HCEC 1CT (cell line): ENCODE results near the gene PAXIP1.
"Not testable (repeated sequence)": the region's sequence is repeated elsewhere in the genome, so short reads cannot be mapped to it uniquely, and the experiment has no call there.

ENCODE experiments used
- DNase-seq: peaks from one replicate; pipeline ENCODE4 v3.0.0-alpha.2; 2017

Gene PAXIP1

GRCh38 chr7:155003092-155003375 is at the start of gene PAXIP1:
TSS of gene PAXIP1 (minus strand) at chr7:155003124. CDS start at chr7:155002929, 195 bp downstream.
- peak; percentile 38 for DNase-seq

GRCh38 chr7:155051355-155051754 is 48.4 kb upstream of the PAXIP1 start:
- no peak for DNase-seq

- DNase-seq, result no peak
Measured at GRCh38 chr7:155048006-155048405, 45.1 kb upstream of the PAXIP1 start.

GRCh38 chr7:155043756-155044155 is 40.8 kb upstream of the PAXIP1 start:
- no peak for DNase-seq

GRCh38 chr7:155038335-155038734 is 35.4 kb upstream of the PAXIP1 start:
- no peak for DNase-seq

GRCh38 chr7:155034495-155034894 is 31.6 kb upstream of the PAXIP1 start:
- DNase-seq, result not testable (repeated sequence)

- no peak for DNase-seq
Measured at GRCh38 chr7:155032978-155033377, 30.1 kb upstream of the PAXIP1 start.

GRCh38 chr7:155027879-155028278 is 25.0 kb upstream of the PAXIP1 start:
- no peak for DNase-seq

- DNase-seq, result no peak
Measured at GRCh38 chr7:155021699-155022145, 18.8 kb upstream of the PAXIP1 start.

GRCh38 chr7:155020996-155021395 is 18.1 kb upstream of the PAXIP1 start:
- DNase-seq, result peak; percentile 17

- no peak for DNase-seq
Measured at GRCh38 chr7:155017834-155018233, 14.9 kb upstream of the PAXIP1 start.

- no peak for DNase-seq
Measured at GRCh38 chr7:155011086-155011485, 8.2 kb upstream of the PAXIP1 start.

- DNase-seq, result peak; percentile 4
Measured at GRCh38 chr7:155009570-155010157, 6.7 kb upstream of the PAXIP1 start.

GRCh38 chr7:155007947-155008346 is 5.0 kb upstream of the PAXIP1 start:
- DNase-seq, result no peak

- peak; percentile 71 for DNase-seq
Measured at GRCh38 chr7:155003376-155004214, 671 bp upstream of the PAXIP1 start.

- no peak for DNase-seq
Measured at GRCh38 chr7:155002411-155003091, 373 bp downstream of the PAXIP1 start.

- DNase-seq, result peak; percentile 2
Measured at GRCh38 chr7:155001756-155002410, 1.0 kb downstream of the PAXIP1 start.

GRCh38 chr7:155000795-155001194 is 2.1 kb downstream of the PAXIP1 start:
- DNase-seq, result no peak

- no peak for DNase-seq
Measured at GRCh38 chr7:154998481-154998880, 4.4 kb downstream of the PAXIP1 start.

GRCh38 chr7:154997840-154998370 is 5.0 kb downstream of the PAXIP1 start:
- no peak for DNase-seq

GRCh38 chr7:154996756-154997155 is 6.2 kb downstream of the PAXIP1 start:
- DNase-seq, result no peak

GRCh38 chr7:154996101-154996500 is 6.8 kb downstream of the PAXIP1 start:
- DNase-seq, result no peak

GRCh38 chr7:154994996-154995395 is 7.9 kb downstream of the PAXIP1 start:
- DNase-seq, result no peak
